Liver (tissue), 9 donors: ENCODE data around the gene RAB29. TPM values are rescaled to one million over a fixed set of nuclear protein-coding genes. Genes with fewer than 3 reads are reported as not detected.

Source experiments
- DNase-seq: peaks from one replicate; pipeline ENCODE4 v3.0.0-alpha.2; 2017; ENCODE audit warnings: low spot score
- H3K27ac ChIP-seq, 2 donors: one replicate each; pipeline ENCODE4 v1.7.0; 2013; ENCODE audit warnings: inconsistent platforms in 2 of 2, low read length in 2 of 2, control low read depth in 1 of 2, low read depth in 1 of 2, mild to moderate bottlenecking in 1 of 2
- H3K27me3 ChIP-seq, 4 donors: one replicate each; pipeline versions ENCODE4 v1.6.1 to v1.7.0; 2013; ENCODE audit warnings: low read length in 3 of 4, inconsistent platforms in 1 of 4, mild to moderate bottlenecking in 1 of 4, moderate library complexity in 1 of 4; ENCODE audit not compliant: control insufficient read depth in 4 of 4, insufficient read depth in 4 of 4
- H3K36me3 ChIP-seq, 4 donors: one replicate each; pipeline versions ENCODE4 v1.6.1 to v1.7.0; 2013; ENCODE audit warnings: low read length in 3 of 4, mild to moderate bottlenecking in 3 of 4, low read depth in 1 of 4, moderate library complexity in 1 of 4; ENCODE audit not compliant: control insufficient read depth in 4 of 4, insufficient read depth in 3 of 4
- H3K4me1 ChIP-seq, 4 donors: one replicate each; pipeline versions ENCODE4 v1.6.1 to v1.7.0; 2013; ENCODE audit warnings: low read length in 3 of 4, mild to moderate bottlenecking in 3 of 4, moderate library complexity in 1 of 4; ENCODE audit not compliant: control insufficient read depth in 4 of 4, insufficient read depth in 4 of 4
- H3K4me3 ChIP-seq, 3 donors: one replicate each; pipeline versions ENCODE4 v1.6.1 to v1.7.0; 2013; ENCODE audit warnings: low read length in 3 of 3, control low read depth in 1 of 3, low read depth in 1 of 3, mild to moderate bottlenecking in 1 of 3
- H3K9ac ChIP-seq, 2 donors: one replicate each; pipeline ENCODE4 v1.7.0; 2013; ENCODE audit warnings: low read length in 2 of 2, mild to moderate bottlenecking in 2 of 2, moderate library complexity in 2 of 2, control low read depth in 1 of 2, low read depth in 1 of 2
- H3K9me3 ChIP-seq, 4 donors: one replicate each; pipeline versions ENCODE4 v1.6.1 to v1.7.0; 2013; ENCODE audit warnings: low read length in 3 of 4; ENCODE audit not compliant: control insufficient read depth in 4 of 4
- EGR1 ChIP-seq, 2 donors: IDR thresholded peaks; 2 replicates each; pipeline ENCODE4 v1.6.1; 2016 to 2018; ENCODE audit warnings: antibody characterized with exemption in 2 of 2, low read depth in 2 of 2
- FOXA1 ChIP-seq: IDR thresholded peaks from 2 replicates; pipeline ENCODE4 v1.6.1; 2016; ENCODE audit warnings: antibody characterized with exemption
- FOXA2 ChIP-seq: IDR thresholded peaks from 2 replicates; pipeline ENCODE4 v1.6.1; 2016; ENCODE audit warnings: antibody characterized with exemption
- GABPA ChIP-seq, 2 donors: IDR thresholded peaks in 1 of 2; conservative IDR thresholded peaks in 1 of 2; 2 replicates each; pipeline ENCODE4 v1.6.1; 2016; ENCODE audit warnings: antibody characterized with exemption in 2 of 2, mild to moderate bottlenecking in 1 of 2, moderate library complexity in 1 of 2
- HNF4A ChIP-seq, 2 donors: conservative IDR thresholded peaks; 2 replicates each; pipeline ENCODE4 v1.6.1; 2016; ENCODE audit warnings: antibody characterized with exemption in 2 of 2, mild to moderate bottlenecking in 2 of 2
- HNF4G ChIP-seq: IDR thresholded peaks from 2 replicates; pipeline ENCODE4 v1.6.1; 2016; ENCODE audit warnings: antibody characterized with exemption
- JUND ChIP-seq, 2 donors: IDR thresholded peaks; 2 replicates each; pipeline ENCODE4 v1.6.1; 2016; ENCODE audit warnings: antibody characterized with exemption in 2 of 2
- RAD21 ChIP-seq, 2 donors: IDR thresholded peaks; 2 replicates each; pipeline ENCODE4 v1.6.1; 2016; ENCODE audit warnings: antibody characterized with exemption in 2 of 2, mild to moderate bottlenecking in 2 of 2
- RXRA ChIP-seq, 2 donors: IDR thresholded peaks; 2 replicates each; pipeline ENCODE4 v1.6.1; 2017 to 2018; ENCODE audit warnings: antibody characterized with exemption in 2 of 2, mild to moderate bottlenecking in 1 of 2
- SP1 ChIP-seq: IDR thresholded peaks from 2 replicates; pipeline ENCODE4 v1.6.1; 2018; ENCODE audit warnings: antibody characterized with exemption, mild to moderate bottlenecking
- TAF1 ChIP-seq: conservative IDR thresholded peaks from 2 replicates; pipeline ENCODE4 v1.6.1; 2016; ENCODE audit warnings: antibody characterized with exemption, mild to moderate bottlenecking
- YY1 ChIP-seq: IDR thresholded peaks from 2 replicates; pipeline ENCODE4 v1.6.1; 2016; ENCODE audit warnings: antibody characterized with exemption, mild to moderate bottlenecking
- WGBS: extraction: QIAGEN DNeasy Blood & Tissue Kit; methylation state at CpG from one replicate; pipeline ENCODE4 v1.1.7; 2013; 5-methylcytosine and 5-hydroxymethylcytosine counted together
- polyA plus RNA-seq, 2 donors: library from polyadenylated mRNA; stranded (reverse) in 1 of 2; unstranded in 1 of 2; fragments of 200-250 nt in 1 of 2; fragments of >200 nt in 1 of 2; fragmentation: Nextera tagmentation in 1 of 2; extraction: Ambion mirVana in 1 of 2; gene quantifications; one replicate each; pipeline versions ENCODE4 v1.2.1 to v1.2.3, GENCODE V29; 2013 to 2015
- total RNA-seq, 2 donors: library from RNA; depleted of rRNA; stranded (reverse); fragments of >200 nt; gene quantifications; one replicate each; pipeline ENCODE4 v1.2.3, GENCODE V29; 2014
- TF ChIP-seq, protein P1 (sequence below): IDR thresholded peaks from 2 replicates; pipeline ENCODE4 v1.6.1; 2016; ENCODE audit warnings: antibody characterized with exemption
- TF ChIP-seq, protein P2 (sequence below): IDR thresholded peaks from 2 replicates; pipeline ENCODE4 v1.6.1; 2016; ENCODE audit warnings: antibody characterized with exemption, mild to moderate bottlenecking
- TF ChIP-seq, protein P3 (sequence below): fragments of 150-350 bp; IDR thresholded peaks from 2 replicates; pipeline ENCODE4 v1.5.1; 2017; ENCODE audit warnings: improper control_type of control experiment, low read depth, low read length; ENCODE audit not compliant: missing input control
- TF ChIP-seq, protein P4 (sequence below): IDR thresholded peaks from 2 replicates; pipeline ENCODE4 v1.6.1; 2016; ENCODE audit warnings: antibody characterized with exemption
- donor health status: healthy.
- donor health status: healthy.
- donor health status: healthy.
- donor health status: healthy.
- donor health status: healthy.

RAB29 gene
- total and polyA plus RNA-seq, 4 donors = 11.0 to 25.0 (median 16.0) TPM

DNA sequence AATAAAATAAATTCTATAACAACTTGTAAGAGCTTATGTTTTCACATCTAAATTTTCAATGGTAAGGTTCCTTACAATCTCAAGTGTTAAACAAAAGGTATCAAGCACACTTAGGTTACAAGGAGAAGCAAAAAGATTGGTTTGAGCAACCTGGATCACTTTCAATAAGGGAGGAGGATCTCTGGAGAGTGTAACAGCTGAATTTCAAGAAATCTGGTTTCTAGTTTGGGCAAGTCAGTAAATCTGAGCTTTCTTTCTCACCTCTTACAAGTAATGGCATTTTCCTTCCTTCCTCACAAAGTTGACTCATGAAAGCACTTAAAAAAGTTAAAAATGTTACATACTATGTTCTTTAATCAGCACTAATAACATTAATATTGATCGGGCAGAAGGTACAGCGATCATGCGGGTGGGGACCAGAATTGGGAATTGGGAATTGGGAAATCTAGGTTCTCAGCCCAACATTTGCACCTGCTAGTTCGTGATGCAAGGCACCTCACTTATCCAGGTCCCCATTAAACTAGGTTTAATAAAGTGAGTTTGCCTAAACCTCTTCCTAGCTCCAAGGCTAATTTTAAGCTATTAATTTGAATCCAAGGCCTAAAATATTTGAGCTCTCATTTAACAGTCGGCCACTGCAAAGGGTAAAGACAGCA lies 28.4 kb downstream of the RAB29 start:
- WGBS = 31% methylated on average over 5 of the region's 5 CpGs

DNA sequence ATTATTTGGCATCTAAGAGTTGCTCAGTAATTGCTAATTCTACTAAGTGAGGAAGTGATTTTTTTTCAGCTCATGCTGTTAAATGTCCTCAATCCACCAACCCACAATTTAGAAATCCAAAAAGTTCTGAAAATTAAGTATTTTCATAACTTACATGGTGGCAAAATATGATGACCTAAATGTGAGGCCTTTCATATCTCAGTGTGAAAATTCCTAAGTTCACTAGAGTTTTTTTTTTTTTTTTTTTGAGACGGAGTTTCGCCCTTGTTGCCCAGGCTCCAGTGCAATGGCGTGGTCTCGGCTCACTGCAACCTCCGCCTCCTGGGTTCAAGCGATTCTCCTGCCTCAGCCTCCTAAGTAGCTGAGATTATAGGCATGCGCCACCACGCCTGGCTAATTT lies 30.9 kb downstream of the RAB29 start:
- H3K4me3 ChIP-seq = no peak overlapping the region
- TF ChIP-seq, protein P1, sequence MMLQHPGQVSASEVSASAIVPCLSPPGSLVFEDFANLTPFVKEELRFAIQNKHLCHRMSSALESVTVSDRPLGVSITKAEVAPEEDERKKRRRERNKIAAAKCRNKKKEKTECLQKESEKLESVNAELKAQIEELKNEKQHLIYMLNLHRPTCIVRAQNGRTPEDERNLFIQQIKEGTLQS = no peak
- TF ChIP-seq RXRA (IDR thresholded peaks at IDR 0.05) = no peak
- TF ChIP-seq TAF1 = no peak
- TF ChIP-seq FOXA2 = no peak
- no peak for TF ChIP-seq YY1
- no peak for TF ChIP-seq JUND (IDR thresholded peaks at IDR 0.05)
- TF ChIP-seq HNF4A (conservative IDR thresholded peaks at IDR 0.05) = no peak
- TF ChIP-seq RAD21 (IDR thresholded peaks at IDR 0.05) = no peak
- no peak for TF ChIP-seq SP1
- no peak for TF ChIP-seq HNF4G
- TF ChIP-seq, protein P2, sequence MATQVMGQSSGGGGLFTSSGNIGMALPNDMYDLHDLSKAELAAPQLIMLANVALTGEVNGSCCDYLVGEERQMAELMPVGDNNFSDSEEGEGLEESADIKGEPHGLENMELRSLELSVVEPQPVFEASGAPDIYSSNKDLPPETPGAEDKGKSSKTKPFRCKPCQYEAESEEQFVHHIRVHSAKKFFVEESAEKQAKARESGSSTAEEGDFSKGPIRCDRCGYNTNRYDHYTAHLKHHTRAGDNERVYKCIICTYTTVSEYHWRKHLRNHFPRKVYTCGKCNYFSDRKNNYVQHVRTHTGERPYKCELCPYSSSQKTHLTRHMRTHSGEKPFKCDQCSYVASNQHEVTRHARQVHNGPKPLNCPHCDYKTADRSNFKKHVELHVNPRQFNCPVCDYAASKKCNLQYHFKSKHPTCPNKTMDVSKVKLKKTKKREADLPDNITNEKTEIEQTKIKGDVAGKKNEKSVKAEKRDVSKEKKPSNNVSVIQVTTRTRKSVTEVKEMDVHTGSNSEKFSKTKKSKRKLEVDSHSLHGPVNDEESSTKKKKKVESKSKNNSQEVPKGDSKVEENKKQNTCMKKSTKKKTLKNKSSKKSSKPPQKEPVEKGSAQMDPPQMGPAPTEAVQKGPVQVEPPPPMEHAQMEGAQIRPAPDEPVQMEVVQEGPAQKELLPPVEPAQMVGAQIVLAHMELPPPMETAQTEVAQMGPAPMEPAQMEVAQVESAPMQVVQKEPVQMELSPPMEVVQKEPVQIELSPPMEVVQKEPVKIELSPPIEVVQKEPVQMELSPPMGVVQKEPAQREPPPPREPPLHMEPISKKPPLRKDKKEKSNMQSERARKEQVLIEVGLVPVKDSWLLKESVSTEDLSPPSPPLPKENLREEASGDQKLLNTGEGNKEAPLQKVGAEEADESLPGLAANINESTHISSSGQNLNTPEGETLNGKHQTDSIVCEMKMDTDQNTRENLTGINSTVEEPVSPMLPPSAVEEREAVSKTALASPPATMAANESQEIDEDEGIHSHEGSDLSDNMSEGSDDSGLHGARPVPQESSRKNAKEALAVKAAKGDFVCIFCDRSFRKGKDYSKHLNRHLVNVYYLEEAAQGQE = no peak
- TF ChIP-seq, protein P3, sequence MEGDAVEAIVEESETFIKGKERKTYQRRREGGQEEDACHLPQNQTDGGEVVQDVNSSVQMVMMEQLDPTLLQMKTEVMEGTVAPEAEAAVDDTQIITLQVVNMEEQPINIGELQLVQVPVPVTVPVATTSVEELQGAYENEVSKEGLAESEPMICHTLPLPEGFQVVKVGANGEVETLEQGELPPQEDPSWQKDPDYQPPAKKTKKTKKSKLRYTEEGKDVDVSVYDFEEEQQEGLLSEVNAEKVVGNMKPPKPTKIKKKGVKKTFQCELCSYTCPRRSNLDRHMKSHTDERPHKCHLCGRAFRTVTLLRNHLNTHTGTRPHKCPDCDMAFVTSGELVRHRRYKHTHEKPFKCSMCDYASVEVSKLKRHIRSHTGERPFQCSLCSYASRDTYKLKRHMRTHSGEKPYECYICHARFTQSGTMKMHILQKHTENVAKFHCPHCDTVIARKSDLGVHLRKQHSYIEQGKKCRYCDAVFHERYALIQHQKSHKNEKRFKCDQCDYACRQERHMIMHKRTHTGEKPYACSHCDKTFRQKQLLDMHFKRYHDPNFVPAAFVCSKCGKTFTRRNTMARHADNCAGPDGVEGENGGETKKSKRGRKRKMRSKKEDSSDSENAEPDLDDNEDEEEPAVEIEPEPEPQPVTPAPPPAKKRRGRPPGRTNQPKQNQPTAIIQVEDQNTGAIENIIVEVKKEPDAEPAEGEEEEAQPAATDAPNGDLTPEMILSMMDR = no peak
- TF ChIP-seq FOXA1 = no peak
- TF ChIP-seq, protein P4, sequence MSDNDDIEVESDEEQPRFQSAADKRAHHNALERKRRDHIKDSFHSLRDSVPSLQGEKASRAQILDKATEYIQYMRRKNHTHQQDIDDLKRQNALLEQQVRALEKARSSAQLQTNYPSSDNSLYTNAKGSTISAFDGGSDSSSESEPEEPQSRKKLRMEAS = no peak
- no peak for TF ChIP-seq EGR1 (IDR thresholded peaks at IDR 0.05; ENCODE audit: low read depth in 2 of 2)
- H3K27me3 ChIP-seq = no peaks in the 10 kb centered on the region
- DNase-seq = no peak
- H3K4me1 ChIP-seq = peaks cover 14 to 46% (median 33%) of the 10 kb centered on the region in 4 donors
- H3K27ac ChIP-seq = peak overlapping the region in 1 of 2 donors; percentile 40
- WGBS = 90% methylated on average over 8 of the region's 8 CpGs
- no peaks in the 10 kb centered on the region for H3K36me3 ChIP-seq
- no peak overlapping the region for H3K9ac ChIP-seq
- H3K9me3 ChIP-seq = no peaks in the 10 kb centered on the region

More for the DNA sequence above, 28.4 kb downstream of the RAB29 start:
- Histone ChIP-seq H3K36me3 (no peaks in the 10 kb centered on the region), H3K4me3 (peak overlapping the region in 1 of 3 donors; percentile 21), H3K9me3 (no peaks in the 10 kb centered on the region), H3K4me1 (peaks cover 16 to 35% (median 28%) of the 10 kb centered on the region in 4 donors), H3K27me3 (no peaks in the 10 kb centered on the region), H3K27ac (peak overlapping the region; percentile 1 to 32), H3K9ac (peak overlapping the region in 1 of 2 donors; percentile 21)
- TF ChIP-seq, protein P3 = no peak
- TF ChIP-seq GABPA (IDR thresholded peaks at IDR 0.05 in 1 of 2, conservative IDR thresholded peaks at IDR 0.05 in 1 of 2) (no peak), RAD21 (IDR thresholded peaks at IDR 0.05) (peak in 1 of 2 donors; percentile 3), FOXA2 (no peak)
- DNase-seq = no peak
